K562 (cell line): Measurements from ENCODE around the gene RHBDL3. TPM values are rescaled to one million over a fixed set of nuclear protein-coding genes. Genes with fewer than 3 reads are reported as not detected.

Source experiments
- ATAC-seq: fragments of 200-7000 bp; cut with Tn5 transposase; 3 replicates; pipeline ENCODE4 v1.9.1; 2020; ENCODE audit warnings: moderate library complexity
- BruUV-seq: library from RNA; stranded (reverse); fragments of 400-500 nt; replicated peaks from 2 replicates; lab custom pipeline; 2021; lab: Mats Ljungman, UMichigan
- CTCF ChIA-PET: fragments of 300-600 bp; formaldehyde crosslinking; extraction: SDS; loops from one replicate; lab custom pipeline; 2021; ENCODE audit warnings: low intra/inter-chr PET ratio; lab: Yijun Ruan, JAX
- POLR2A ChIA-PET: fragments of 300-600, 350-650 bp; sonication (Branson Sonifier 250); formaldehyde crosslinking; extraction: SDS; loops from one replicate; lab custom pipeline; 2021; ENCODE audit warnings: antibody characterized with exemption, inconsistent platforms; lab: Yijun Ruan, JAX
- DNase-seq, 4 experiments: peaks; one replicate each; pipeline versions ENCODE4 v3.0.0 to v3.0.0-alpha.2; 2011 to 2018; ENCODE audit warnings: low spot score in 3 of 4, mixed read lengths in 3 of 4; ENCODE audit errors: extremely low read depth in 1 of 4
- FAIRE-seq: peaks from 2 replicates; lab custom pipeline; 2011; peaks lifted over from hg19 to GRCh38; lab: Jason Lieb, UNC
- H2AFZ ChIP-seq: 2 replicates; pipeline ENCODE4 v1.6.0; 2011; ENCODE audit warnings: low read depth, low read length, control low read depth, inconsistent platforms
- H3K27ac ChIP-seq: fragments of 200-600 bp; 3 replicates; pipeline ENCODE4 v1.8.0; 2011; ENCODE audit warnings: low read depth, mild to moderate bottlenecking, control low read depth, inconsistent platforms, low read length, moderate library complexity, mixed read lengths; ENCODE audit errors: extremely low read depth
- H3K27me3 ChIP-seq, 2 experiments: fragments of 300-600 bp in 1 of 2; 2 replicates in 1 of 2; 3 replicates in 1 of 2; pipeline versions ENCODE4 v1.6.0 to v1.8.0; 2011; ENCODE audit warnings: inconsistent platforms in 2 of 2, low read length in 2 of 2, mild to moderate bottlenecking in 1 of 2, mixed read lengths in 1 of 2, moderate library complexity in 1 of 2; ENCODE audit not compliant: control insufficient read depth in 2 of 2, insufficient read depth in 2 of 2
- H3K36me3 ChIP-seq: fragments of 300-600 bp; 3 replicates; pipeline ENCODE4 v1.8.0; 2011; ENCODE audit warnings: mild to moderate bottlenecking, low read length, inconsistent platforms; ENCODE audit not compliant: control insufficient read depth, insufficient read depth
- H3K4me1 ChIP-seq, 2 experiments: fragments of 200-600 bp in 1 of 2; replicated peaks in 1 of 2; 2 replicates in 1 of 2; 3 replicates in 1 of 2; pipeline versions ENCODE4 v1.5.1 to v1.8.0; 2011; ENCODE audit warnings: inconsistent platforms in 2 of 2, low read length in 2 of 2, mild to moderate bottlenecking in 1 of 2, mixed read lengths in 1 of 2, moderate library complexity in 1 of 2; ENCODE audit not compliant: control insufficient read depth in 2 of 2, insufficient read depth in 2 of 2
- H3K4me2 ChIP-seq: 2 replicates; pipeline ENCODE4 v1.6.1; 2011; ENCODE audit warnings: low read length, control low read depth, inconsistent platforms, mixed read lengths; ENCODE audit not compliant: insufficient read depth
- H3K4me3 ChIP-seq: fragments of 200-600 bp; sonication (generic), shearing (Covaris generic); 2 replicates; pipeline ENCODE4 v1.5.1; 2016; ENCODE audit warnings: control low read depth, inconsistent platforms
- H3K79me2 ChIP-seq: fragments of 200-600 bp; 3 replicates; pipeline ENCODE4 v1.8.0; 2011; ENCODE audit warnings: low read length, inconsistent platforms; ENCODE audit not compliant: control insufficient read depth, insufficient read depth
- H3K9ac ChIP-seq, 2 experiments: 2 replicates each; pipeline versions ENCODE4 v1.6.0 to v1.6.1; 2011; ENCODE audit warnings: low read depth in 2 of 2, low read length in 2 of 2, control low read depth in 1 of 2, inconsistent platforms in 1 of 2, mild to moderate bottlenecking in 1 of 2, mixed read lengths in 1 of 2; ENCODE audit not compliant: insufficient read depth in 1 of 2
- H3K9me1 ChIP-seq: one replicate; pipeline ENCODE4 v1.6.0; 2011; ENCODE audit warnings: inconsistent platforms, mild to moderate bottlenecking, low read length, moderate library complexity; ENCODE audit not compliant: control insufficient read depth, insufficient read depth
- H3K9me3 ChIP-seq: replicated peaks from 2 replicates; pipeline ENCODE4 v1.5.1; 2011; ENCODE audit warnings: low read depth, low read length, inconsistent platforms; ENCODE audit not compliant: control insufficient read depth, insufficient read depth
- H4K20me1 ChIP-seq: replicated peaks from 2 replicates; pipeline ENCODE4 v1.6.1; 2011; ENCODE audit warnings: low read length, inconsistent platforms, mixed read lengths; ENCODE audit not compliant: control insufficient read depth, insufficient read depth
- BMI1 ChIP-seq: fragments of 150-350 bp; IDR thresholded peaks from 2 replicates; pipeline ENCODE4 v1.6.1; 2014; ENCODE audit warnings: low read length
- EGR1 ChIP-seq: fragments of 450-650 bp; conservative IDR thresholded peaks from 2 replicates; pipeline ENCODE4 v1.6.1; 2017; ENCODE audit warnings: mild to moderate bottlenecking
- EHMT2 ChIP-seq: fragments of 450-650 bp; IDR thresholded peaks from 2 replicates; pipeline ENCODE4 v1.6.1; 2018; ENCODE audit warnings: antibody characterized with exemption
- ELF1 ChIP-seq: fragments of 200-800 bp; sonication (Bioruptor generic); IDR thresholded peaks from 2 replicates; pipeline ENCODE4 v1.6.1; 2016; ENCODE audit warnings: missing genetic modification characterization, missing compliant biosample characterization
- JUN ChIP-seq, 2 experiments: sonication (generic) in 1 of 2; formaldehyde crosslinking in 1 of 2; IDR thresholded peaks; 2 replicates each; pipeline versions ENCODE4 v1.6.1 to v1.8.0; 2012 to 2022; ENCODE audit warnings: borderline replicate concordance in 2 of 2, mild to moderate bottlenecking in 2 of 2, improper control_type of control experiment in 1 of 2, low read depth in 1 of 2, low read length in 1 of 2, missing genetic modification reagents in 1 of 2
- KLF13 ChIP-seq: fragments of 450-650 bp; IDR thresholded peaks from 2 replicates; pipeline ENCODE4 v1.6.1; 2016; ENCODE audit warnings: missing genetic modification characterization, low read depth, mild to moderate bottlenecking, missing compliant biosample characterization, moderate library complexity, borderline replicate concordance
- LARP7 ChIP-seq: fragments of 450-650 bp; IDR thresholded peaks from 2 replicates; pipeline ENCODE4 v1.6.1; 2016
- MEIS2 ChIP-seq: fragments of 450-650 bp; IDR thresholded peaks from 2 replicates; pipeline ENCODE4 v1.6.1; 2014; ENCODE audit warnings: mild to moderate bottlenecking; ENCODE audit not compliant: partially characterized antibody
- NUFIP1 ChIP-seq: fragments of 450-650 bp; IDR thresholded peaks from 2 replicates; pipeline ENCODE4 v1.6.1; 2018; ENCODE audit not compliant: partially characterized antibody
- PHF21A ChIP-seq: fragments of 450-650 bp; IDR thresholded peaks from 2 replicates; pipeline ENCODE4 v1.6.1; 2017; ENCODE audit warnings: low read depth, borderline replicate concordance
- PRMT5 ChIP-seq: sonication (generic); formaldehyde crosslinking; IDR thresholded peaks from 2 replicates; pipeline ENCODE4 v1.5.0; 2020; ENCODE audit warnings: missing genetic modification reagents
- SMARCA5 ChIP-seq: fragments of 450-650 bp; IDR thresholded peaks from 2 replicates; pipeline ENCODE4 v1.6.1; 2016
- ZKSCAN3 ChIP-seq: fragments of 250-450 bp; sonication (Bioruptor Pico); IDR thresholded peaks from 2 replicates; pipeline ENCODE4 v1.4.0; 2020
- ZNF232 ChIP-seq: sonication (generic); formaldehyde crosslinking; IDR thresholded peaks from 2 replicates; pipeline ENCODE4 v1.8.0; 2022; ENCODE audit warnings: mild to moderate bottlenecking, missing genetic modification reagents
- ZNF584 ChIP-seq: fragments of 200-800 bp; sonication (Bioruptor generic); IDR thresholded peaks from 2 replicates; pipeline ENCODE4 v1.6.1; 2016; ENCODE audit warnings: low read depth, mild to moderate bottlenecking, missing genetic modification characterization, missing compliant biosample characterization
- whole genome bisulfite sequencing: fragments of 100-300 bp; shearing (Covaris generic); methylation state at CpG from one replicate; pipeline ENCODE4 v1.1.6; 2016; ENCODE audit warnings: low coverage, mixed read lengths; ENCODE audit not compliant: insufficient coverage; ENCODE audit errors: missing lambda C conversion rate; 5-methylcytosine and 5-hydroxymethylcytosine counted together
- in situ Hi-C: fragments of 300-500 bp; cut with MboI; formaldehyde crosslinking; loops from 4 replicates; pipeline ENCODE4 v1.15.0; 2018; ENCODE audit warnings: inconsistent platforms, mixed read lengths
- intact Hi-C: fragments of 100-400 bp; cut with micrococcal nuclease; formaldehyde crosslinking; loops from 2 replicates; pipeline ENCODE4 v1.14.2; 2022
- polyA plus RNA-seq, 8 experiments: library from polyadenylated mRNA; depleted of rRNA in 4 of 8; stranded (reverse) in 5 of 8; unstranded in 3 of 8; fragments of >200 nt; fragmentation: Nextera tagmentation in 2 of 8; fragmentation: Illumina TruSeq in 1 of 8; extraction: Ambion mirVana in 2 of 8; extraction: Trizol in 1 of 8; gene quantifications; 2 replicates each; pipeline versions ENCODE4 v1.2.1 to v1.2.3, GENCODE V29; 2011 to 2014; ENCODE audit warnings: inconsistent platforms in 1 of 8, missing spikeins in 1 of 8
- total RNA-seq, 7 experiments: library from RNA; depleted of rRNA in 6 of 7; stranded (reverse); fragments of >200 nt in 6 of 7; fragmentation: Illumina TruSeq in 2 of 7; extraction: Trizol in 2 of 7; gene quantifications; 2 replicates each; pipeline versions ENCODE4 v1.2.1 to v1.2.3, GENCODE V29; 2011 to 2021; ENCODE audit warnings: low replicate concordance in 1 of 7
- TF ChIP-seq, protein P1 (sequence below), 2 experiments: fragments of 450-650 bp; IDR thresholded peaks; 2 replicates each; pipeline ENCODE4 v1.6.1; 2016
- TF ChIP-seq, protein P2 (sequence below), 3 experiments: IDR thresholded peaks in 2 of 3; conservative IDR thresholded peaks in 1 of 3; 2 replicates each; pipeline ENCODE4 v1.5.1; 2011 to 2012; ENCODE audit warnings: low read length in 3 of 3, mild to moderate bottlenecking in 3 of 3, control low read depth in 2 of 3, improper control_type of control experiment in 1 of 3, inconsistent platforms in 1 of 3, low read depth in 1 of 3, mixed read lengths in 1 of 3, moderate library complexity in 1 of 3; ENCODE audit not compliant: insufficient read depth in 2 of 3
- TF ChIP-seq, protein P3 (sequence below): fragments of 450-650 bp; formaldehyde crosslinking; IDR thresholded peaks from 2 replicates; pipeline ENCODE4 v1.4.0; 2022; ENCODE audit warnings: missing genetic modification characterization

Gene RHBDL3
- total and polyA plus RNA-seq, 9 of the 15 experiments (the other 6 are each of a cell fraction or from before 2014, with no cell fraction given), result 0.06 to 0.31 (median 0.09) TPM; not detected in 4

- TF ChIP-seq BMI1 (no peak), JUN (IDR thresholded peaks at IDR 0.05; ENCODE audit: borderline replicate concordance, low read depth, low read length) (no peak), JUN (CRISPR knock-in tag; IDR thresholded peaks at IDR 0.05; ENCODE audit: borderline replicate concordance) (no peak)
Measured at GRCh38 chr17:32348483-32348800, 82.8 kb downstream of the RHBDL3 start (continued).

DNA sequence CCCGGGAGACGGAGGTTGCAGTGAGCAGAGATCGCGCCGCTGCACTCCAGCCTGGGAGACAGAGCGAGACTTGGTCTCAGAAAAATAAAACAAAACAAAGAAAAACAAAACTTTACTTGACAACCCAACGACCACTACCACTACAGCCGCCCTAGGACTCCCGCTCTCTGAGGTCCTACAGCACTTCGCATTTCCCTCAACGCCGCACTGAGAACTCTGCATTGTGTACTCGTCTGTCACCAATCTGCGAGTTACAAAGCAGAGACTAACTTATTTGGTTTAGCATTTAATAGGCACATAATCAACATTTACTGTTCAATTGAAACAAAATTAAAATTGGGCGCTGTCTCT lies 83.8 kb downstream of the RHBDL3 start:
- in situ Hi-C loops, result no loop called here
- peaks cover 71% of the 10 kb centered on the region for H3K79me2 ChIP-seq
- peak in 1 of 4 experiments; percentile 38 for DNase-seq
- POLR2A ChIA-PET, result interaction anchor here (0.9 to 1.7 kb wide), 5 partner anchors 8 to 97 kb away, joined by 3 to 6 read pairs (median 4); no protein-coding TSS in a partner anchor
- peaks cover 25% of the 10 kb centered on the region for H4K20me1 ChIP-seq
- H3K27me3 ChIP-seq, result no peaks in the 10 kb centered on the region
- H3K27ac ChIP-seq, result peak overlapping the region; percentile 99
- peak overlapping the region; percentile 74 for H3K4me3 ChIP-seq
- H3K4me1 ChIP-seq, result peaks cover 27 to 33% of the 10 kb centered on the region in 2 experiments; a peak in 4 of 5 replicates
- no peak for FAIRE-seq
- TSS peak; percentile 95 for BruUV-seq
- WGBS, result under 1% methylated on average over 15 of the region's 15 CpGs
- H3K9me1 ChIP-seq, result no peaks in the 10 kb centered on the region
- H2AFZ ChIP-seq, result peak overlapping the region; percentile 5; the same call in 1 of the 2 replicates
- peaks cover 31% of the 10 kb centered on the region for H3K36me3 ChIP-seq
- ATAC-seq, result peak; percentile 2
- intact Hi-C loops, result no loop called here
- CTCF ChIA-PET, result no interaction called here
- peak overlapping the region; percentile 92 for H3K4me2 ChIP-seq
- H3K9ac ChIP-seq, result peak overlapping the region; percentile 98 to 99
- H3K9me3 ChIP-seq, result no peaks in the 10 kb centered on the region
- TF ChIP-seq NUFIP1 (no peak), ZKSCAN3 (CRISPR knock-in tag) (no peak), ELF1 (0 out of 2 replicates have a peak, but pooled peaks have one; percentile 18), EGR1 (no peak), ZNF584 (CRISPR knock-in tag) (no peak), PRMT5 (CRISPR knock-in tag) (no peak), PHF21A (no peak), LARP7 (0 out of 2 replicates have a peak, but pooled peaks have one; percentile 71), EHMT2 (no peak), ZNF232 (CRISPR knock-in tag) (no peak), SMARCA5 (0 out of 2 replicates have a peak, but pooled peaks have one; percentile 3), MEIS2 (no peak), KLF13 (tag) (no peak)
- TF ChIP-seq, protein P1, sequence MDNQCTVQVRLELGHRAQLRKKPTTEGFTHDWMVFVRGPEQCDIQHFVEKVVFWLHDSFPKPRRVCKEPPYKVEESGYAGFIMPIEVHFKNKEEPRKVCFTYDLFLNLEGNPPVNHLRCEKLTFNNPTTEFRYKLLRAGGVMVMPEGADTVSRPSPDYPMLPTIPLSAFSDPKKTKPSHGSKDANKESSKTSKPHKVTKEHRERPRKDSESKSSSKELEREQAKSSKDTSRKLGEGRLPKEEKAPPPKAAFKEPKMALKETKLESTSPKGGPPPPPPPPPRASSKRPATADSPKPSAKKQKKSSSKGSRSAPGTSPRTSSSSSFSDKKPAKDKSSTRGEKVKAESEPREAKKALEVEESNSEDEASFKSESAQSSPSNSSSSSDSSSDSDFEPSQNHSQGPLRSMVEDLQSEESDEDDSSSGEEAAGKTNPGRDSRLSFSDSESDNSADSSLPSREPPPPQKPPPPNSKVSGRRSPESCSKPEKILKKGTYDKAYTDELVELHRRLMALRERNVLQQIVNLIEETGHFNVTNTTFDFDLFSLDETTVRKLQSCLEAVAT (IDR thresholded peaks at IDR 0.05), result peak; percentile 79; a peak in 3 of 4 replicates
- TF ChIP-seq, protein P2, sequence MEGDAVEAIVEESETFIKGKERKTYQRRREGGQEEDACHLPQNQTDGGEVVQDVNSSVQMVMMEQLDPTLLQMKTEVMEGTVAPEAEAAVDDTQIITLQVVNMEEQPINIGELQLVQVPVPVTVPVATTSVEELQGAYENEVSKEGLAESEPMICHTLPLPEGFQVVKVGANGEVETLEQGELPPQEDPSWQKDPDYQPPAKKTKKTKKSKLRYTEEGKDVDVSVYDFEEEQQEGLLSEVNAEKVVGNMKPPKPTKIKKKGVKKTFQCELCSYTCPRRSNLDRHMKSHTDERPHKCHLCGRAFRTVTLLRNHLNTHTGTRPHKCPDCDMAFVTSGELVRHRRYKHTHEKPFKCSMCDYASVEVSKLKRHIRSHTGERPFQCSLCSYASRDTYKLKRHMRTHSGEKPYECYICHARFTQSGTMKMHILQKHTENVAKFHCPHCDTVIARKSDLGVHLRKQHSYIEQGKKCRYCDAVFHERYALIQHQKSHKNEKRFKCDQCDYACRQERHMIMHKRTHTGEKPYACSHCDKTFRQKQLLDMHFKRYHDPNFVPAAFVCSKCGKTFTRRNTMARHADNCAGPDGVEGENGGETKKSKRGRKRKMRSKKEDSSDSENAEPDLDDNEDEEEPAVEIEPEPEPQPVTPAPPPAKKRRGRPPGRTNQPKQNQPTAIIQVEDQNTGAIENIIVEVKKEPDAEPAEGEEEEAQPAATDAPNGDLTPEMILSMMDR (IDR thresholded peaks at IDR 0.05 in 2 of 3, conservative IDR thresholded peaks at IDR 0.05 in 1 of 3; ENCODE audit: insufficient read depth in 2 of 3, low read depth in 1 of 3, low read length in 3 of 3), result no peak
- TF ChIP-seq, protein P3, sequence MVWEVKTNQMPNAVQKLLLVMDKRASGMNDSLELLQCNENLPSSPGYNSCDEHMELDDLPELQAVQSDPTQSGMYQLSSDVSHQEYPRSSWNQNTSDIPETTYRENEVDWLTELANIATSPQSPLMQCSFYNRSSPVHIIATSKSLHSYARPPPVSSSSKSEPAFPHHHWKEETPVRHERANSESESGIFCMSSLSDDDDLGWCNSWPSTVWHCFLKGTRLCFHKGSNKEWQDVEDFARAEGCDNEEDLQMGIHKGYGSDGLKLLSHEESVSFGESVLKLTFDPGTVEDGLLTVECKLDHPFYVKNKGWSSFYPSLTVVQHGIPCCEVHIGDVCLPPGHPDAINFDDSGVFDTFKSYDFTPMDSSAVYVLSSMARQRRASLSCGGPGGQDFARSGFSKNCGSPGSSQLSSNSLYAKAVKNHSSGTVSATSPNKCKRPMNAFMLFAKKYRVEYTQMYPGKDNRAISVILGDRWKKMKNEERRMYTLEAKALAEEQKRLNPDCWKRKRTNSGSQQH (CRISPR knock-in tag), result no peak
